C4-2B (cell line): ENCODE results near the gene ANKRD36.
"Not testable (repeated sequence)": the region's sequence is repeated elsewhere in the genome, so short reads cannot be mapped to it uniquely, and the experiment has no call there.

Source experiments
- H3K27ac ChIP-seq: fragments of 450-650 bp; 2 replicates; pipeline ENCODE4 v1.5.1; 2017
- CTCF ChIP-seq: fragments of 450-650 bp; conservative IDR thresholded peaks from 2 replicates; pipeline ENCODE4 v1.5.1; 2017; ENCODE audit warnings: mild to moderate bottlenecking
- ZFX ChIP-seq: fragments of 450-650 bp; IDR thresholded peaks from 2 replicates; pipeline ENCODE4 v1.6.1; 2017

Gene ANKRD36

GRCh38 chr2:97113050-97113881, at the start of gene ANKRD36:
Gene ANKRD36, plus strand, starts transcription at chr2:97113153. Its CDS starts 587 bp downstream, at chr2:97113740.
- H3K27ac ChIP-seq, result peak within 1 kb of the TSS; percentile 82
- TF ChIP-seq ZFX, result peak; percentile 50

GRCh38 chr2:97066030-97066429, 46.9 kb upstream of the ANKRD36 start:
- H3K27ac ChIP-seq, result not testable (repeated sequence)

GRCh38 chr2:97067279-97068004, 45.5 kb upstream of the ANKRD36 start:
- H3K27ac ChIP-seq, result no peak overlapping the region
- TF ChIP-seq ZFX, result no peak
- TF ChIP-seq CTCF, result no peak

GRCh38 chr2:97068074-97068473, 44.9 kb upstream of the ANKRD36 start:
- TF ChIP-seq CTCF (no peak), ZFX (no peak)
- no peak overlapping the region for H3K27ac ChIP-seq

GRCh38 chr2:97068722-97069121, 44.2 kb upstream of the ANKRD36 start:
- H3K27ac ChIP-seq, result not testable (repeated sequence)

- not testable (repeated sequence) for H3K27ac ChIP-seq
Measured at GRCh38 chr2:97070915-97071314, 42.0 kb upstream of the ANKRD36 start.

- not testable (repeated sequence) for H3K27ac ChIP-seq
Measured at GRCh38 chr2:97077213-97077612, 35.7 kb upstream of the ANKRD36 start.

GRCh38 chr2:97080855-97081254, 32.1 kb upstream of the ANKRD36 start:
- H3K27ac ChIP-seq, result not testable (repeated sequence)

- not testable (repeated sequence) for H3K27ac ChIP-seq
Measured at GRCh38 chr2:97082206-97082605, 30.7 kb upstream of the ANKRD36 start.

GRCh38 chr2:97083516-97083915, 29.4 kb upstream of the ANKRD36 start:
- not testable (repeated sequence) for H3K27ac ChIP-seq

GRCh38 chr2:97085093-97085492, 27.9 kb upstream of the ANKRD36 start:
- H3K27ac ChIP-seq, result not testable (repeated sequence)

GRCh38 chr2:97088706-97089105, 24.2 kb upstream of the ANKRD36 start:
- not testable (repeated sequence) for H3K27ac ChIP-seq

- not testable (repeated sequence) for H3K27ac ChIP-seq
Measured at GRCh38 chr2:97092946-97093345, 20.0 kb upstream of the ANKRD36 start.

- not testable (repeated sequence) for H3K27ac ChIP-seq
Measured at GRCh38 chr2:97093983-97094771, 18.8 kb upstream of the ANKRD36 start.

- H3K27ac ChIP-seq, result not testable (repeated sequence)
Measured at GRCh38 chr2:97094772-97095611, 18.0 kb upstream of the ANKRD36 start, which contains the start of gene FAHD2B. Gene FAHD2B, minus strand, starts transcription at chr2:97094882. Its CDS starts 3,176 bp downstream, at chr2:97091706.
